Measurements from ENCODE around the gene MKRN3.
"Not testable (repeated sequence)": the region's sequence is repeated elsewhere in the genome, so short reads cannot be mapped to it uniquely, and the experiment has no call there.

Gene MKRN3

DNA sequence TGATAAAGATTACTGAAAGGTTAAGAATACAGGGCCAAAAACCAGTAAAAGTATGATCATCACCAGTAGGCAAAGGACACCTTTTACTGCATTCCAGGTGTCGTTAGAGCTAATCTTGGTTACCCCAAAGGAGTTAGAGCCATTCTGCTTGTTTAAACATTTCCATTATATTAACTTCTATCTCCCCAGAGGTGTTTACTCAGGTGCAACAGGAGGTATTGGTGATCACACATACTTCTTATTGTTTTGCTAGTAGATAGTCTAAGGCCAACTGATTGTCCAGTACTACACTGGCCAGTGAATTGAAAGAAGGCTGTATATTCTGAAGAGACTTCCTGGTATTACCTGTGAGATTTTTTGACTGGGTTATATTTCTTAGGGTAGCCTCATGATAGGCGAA is 22.8 kb downstream of the MKRN3 start:
- no peak for DNase-seq (ENCODE audit: low spot score)

DNA sequence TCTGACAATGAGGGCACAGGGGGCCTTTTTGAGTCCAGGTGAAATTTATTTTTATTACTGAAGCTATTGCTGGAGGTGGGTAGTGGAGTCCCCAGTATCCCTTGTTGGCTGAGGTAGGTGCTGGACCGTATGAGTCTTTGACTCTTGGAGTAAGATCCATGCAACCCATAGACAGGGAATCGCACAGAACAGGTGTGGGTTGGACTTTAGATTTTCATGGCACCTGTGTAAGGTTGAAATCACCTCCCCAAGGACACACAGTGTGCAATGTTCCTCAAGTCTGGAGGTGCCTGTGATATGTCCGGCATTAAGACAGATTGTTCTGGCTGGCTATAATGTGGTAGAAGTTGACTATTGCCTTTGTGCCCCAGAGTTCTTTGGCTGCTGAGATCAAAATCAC is 23.5 kb downstream of the MKRN3 start:
- DNase-seq (ENCODE audit: low spot score): no peak

DNA sequence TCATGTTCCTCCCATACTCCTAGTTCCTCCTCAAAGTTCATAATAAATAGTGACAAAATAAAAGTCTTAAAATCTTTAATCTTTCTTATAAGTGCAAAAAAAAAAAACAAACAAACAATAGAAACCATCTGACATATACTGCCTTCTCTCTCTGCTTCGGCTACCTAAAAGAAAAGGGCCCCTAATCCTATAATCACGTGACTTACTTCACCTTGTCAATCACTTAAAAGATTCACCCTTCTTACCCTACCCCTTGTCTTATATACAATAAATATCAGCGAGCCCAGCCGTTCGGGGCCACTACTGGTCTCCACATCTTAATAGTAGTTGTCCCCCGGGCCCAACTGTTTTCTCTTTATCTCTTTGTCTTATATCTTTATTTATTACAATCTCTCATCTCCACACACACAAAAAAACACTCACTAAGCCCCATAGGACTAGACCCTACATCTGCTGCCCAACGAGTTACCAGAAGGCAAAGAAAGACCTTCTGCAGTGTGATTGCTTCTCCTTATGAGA is 28.8 kb downstream of the MKRN3 start:
- no peak for DNase-seq (ENCODE audit: low spot score)

DNA sequence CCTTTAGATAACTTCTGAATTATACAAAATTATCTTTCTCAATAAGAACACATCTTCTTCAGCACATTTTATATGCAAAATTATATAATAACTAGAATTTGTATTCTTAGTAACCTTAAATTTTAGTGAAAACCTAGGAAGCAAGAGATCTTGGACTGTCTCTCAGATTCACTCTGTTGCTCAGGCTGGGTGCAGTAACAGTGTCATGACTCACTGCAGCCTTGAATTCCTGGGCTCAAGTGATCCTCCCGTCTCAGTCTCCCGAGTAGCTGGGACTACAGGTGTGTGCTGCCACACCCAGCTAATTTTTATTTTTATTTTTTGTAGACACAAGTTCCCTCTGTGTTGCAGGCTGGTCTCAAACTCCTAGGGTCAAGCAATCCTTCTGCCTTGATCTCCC is 29.9 kb downstream of the MKRN3 start:
- no peak for DNase-seq (ENCODE audit: low spot score)

DNA sequence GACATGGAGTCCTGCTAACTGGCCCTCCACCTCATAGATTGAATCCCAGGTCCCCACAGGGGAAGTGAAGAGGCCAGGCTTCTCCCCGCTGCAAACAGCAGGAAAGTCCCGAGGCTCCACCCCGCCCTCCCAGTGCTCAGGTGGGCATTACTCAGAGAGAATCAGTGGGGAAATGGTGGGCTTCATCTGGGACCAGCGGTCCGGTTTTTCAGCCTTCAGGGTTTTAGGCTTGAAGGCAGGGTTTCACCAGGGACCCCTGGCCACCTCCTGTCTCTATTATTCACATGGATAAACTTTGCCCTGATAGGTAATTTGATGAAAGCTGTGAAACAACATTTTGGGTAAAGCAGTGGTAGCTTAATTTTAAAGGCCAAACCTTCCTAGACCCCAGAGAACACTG is 31.3 kb downstream of the MKRN3 start:
- no peak for DNase-seq (ENCODE audit: low spot score)

DNA sequence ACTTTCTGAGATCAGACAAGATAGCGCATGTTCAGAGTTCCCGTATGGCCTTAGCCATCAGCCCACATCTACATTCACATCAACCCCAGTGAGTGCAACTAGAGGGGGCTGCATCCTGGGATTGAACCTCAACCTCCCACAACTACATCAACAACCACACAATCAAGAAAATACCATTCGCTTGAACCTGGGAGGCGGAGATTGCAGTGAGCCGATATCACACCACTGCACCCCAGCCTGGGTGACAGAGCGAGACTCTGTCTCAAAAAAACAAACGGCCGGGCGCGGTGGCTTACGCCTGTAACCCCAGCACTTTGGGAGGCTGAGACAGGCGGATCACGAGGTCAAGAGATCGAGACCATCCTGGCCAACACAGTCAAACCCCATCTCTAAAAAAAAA is 31.8 kb downstream of the MKRN3 start:
- not testable (repeated sequence) for DNase-seq (ENCODE audit: low spot score)

DNA sequence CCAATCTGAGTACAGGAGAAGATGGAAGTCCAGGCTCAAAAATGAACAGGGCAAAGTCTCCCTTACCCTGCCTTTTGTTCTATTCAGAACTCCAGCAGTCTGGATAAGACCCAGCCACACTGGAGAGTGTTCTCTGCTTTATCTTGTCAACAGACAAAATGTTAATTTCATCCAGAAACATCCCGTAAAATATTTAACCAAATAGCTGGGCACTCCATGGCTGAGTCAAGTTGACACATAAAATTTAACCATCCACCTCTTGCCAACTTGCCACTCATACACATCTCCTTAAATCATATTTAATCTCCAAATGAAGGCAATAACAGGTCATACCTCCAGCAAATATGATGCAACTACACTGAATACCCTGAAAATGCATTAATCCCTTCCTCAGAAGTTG is 33.6 kb downstream of the MKRN3 start:
- DNase-seq (ENCODE audit: low spot score): no peak

DNA sequence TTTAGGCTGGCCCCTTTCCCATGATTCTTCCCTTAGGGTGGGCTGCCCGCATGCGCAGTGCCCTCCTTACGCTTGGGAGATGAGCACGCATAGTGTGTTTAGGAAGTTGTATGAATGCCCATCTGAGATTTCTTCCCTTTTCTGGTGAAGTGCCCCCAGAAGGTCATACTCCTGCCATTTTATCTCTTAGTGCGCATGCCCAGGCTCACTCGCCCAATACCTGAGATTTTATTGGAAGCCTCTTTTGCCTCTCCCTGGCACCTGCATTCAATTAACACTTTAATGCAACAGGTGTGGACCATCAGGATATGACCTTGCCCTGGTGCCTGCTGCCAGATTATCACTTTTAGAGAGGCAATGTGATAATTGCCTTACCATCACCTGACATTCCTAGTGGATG is 36.6 kb downstream of the MKRN3 start:
- no peak for DNase-seq (ENCODE audit: low spot score)

DNA sequence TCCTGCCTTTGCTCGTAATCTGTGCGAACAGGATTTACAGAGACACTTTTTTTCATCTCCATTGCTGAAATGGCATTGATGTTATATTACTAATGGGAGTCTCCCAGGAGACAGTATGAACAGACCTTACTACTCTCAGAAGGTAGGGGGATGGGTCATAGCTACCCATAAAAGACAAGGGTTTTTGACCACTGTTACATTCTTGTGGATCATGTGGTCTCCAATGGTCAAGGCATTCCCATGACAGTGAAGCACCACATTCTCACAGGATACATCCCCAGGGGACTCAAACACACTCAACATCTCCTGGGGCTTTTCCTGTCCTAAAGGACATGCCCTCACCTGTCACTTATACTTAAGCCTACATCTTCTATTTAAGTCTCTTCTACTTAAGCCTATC is 40.8 kb downstream of the MKRN3 start:
- no peak for DNase-seq (ENCODE audit: low spot score)

DNA sequence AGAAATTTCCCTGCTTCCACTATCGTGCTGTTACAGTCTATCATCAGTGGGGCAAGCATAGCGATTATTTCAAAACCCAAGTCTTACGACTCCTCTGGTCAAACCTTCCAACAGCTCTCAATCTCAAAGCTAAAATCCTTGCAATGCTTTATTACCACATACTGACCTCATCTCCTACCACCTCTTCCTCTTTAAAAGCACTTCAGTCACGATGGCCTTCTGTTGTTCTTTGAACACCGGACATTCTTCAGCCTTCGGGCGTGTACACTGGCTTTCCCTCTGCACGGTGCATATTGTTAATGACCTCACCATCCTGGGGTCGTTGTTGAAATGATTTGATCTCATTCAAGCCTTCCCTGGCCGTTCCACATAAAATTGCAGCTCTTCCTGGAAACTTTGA is 51.1 kb downstream of the MKRN3 start:
- DNase-seq (ENCODE audit: low spot score): no peak

Small RNAs within 50 kb of the gene (small RNA-seq; reads per million reads assigned to genes)
- gene MIR4508: 0 reads per million in 2 experiments
